K562 (cell line): ENCODE measurements around the gene ZNF81. TPM values are rescaled to one million over a fixed set of nuclear protein-coding genes. Genes with fewer than 3 reads are reported as not detected.

Experiments used
- AFF1 ChIP-seq, 2 experiments: fragments of 450-650 bp; IDR thresholded peaks; 2 replicates each; pipeline ENCODE4 v1.6.1; 2018; ENCODE audit warnings: mild to moderate bottlenecking in 2 of 2, low read depth in 1 of 2; ENCODE audit not compliant: partially characterized antibody in 2 of 2
- ARID3A ChIP-seq: IDR thresholded peaks from 2 replicates; pipeline ENCODE4 v1.6.1; 2012; ENCODE audit warnings: low read depth, low read length, improper control_type of control experiment, borderline replicate concordance
- C11orf30 ChIP-seq: fragments of 450-650 bp; IDR thresholded peaks from 2 replicates; pipeline ENCODE4 v1.6.1; 2016; ENCODE audit warnings: low read depth, mild to moderate bottlenecking
- CBX5 ChIP-seq: IDR thresholded peaks from 2 replicates; pipeline ENCODE4 v1.6.1; 2014; ENCODE audit warnings: low read depth, borderline replicate concordance
- CHCHD3 ChIP-seq: fragments of 250-450 bp; sonication (Bioruptor Pico); IDR thresholded peaks from 2 replicates; pipeline ENCODE4 v2.1.2; 2022; ENCODE audit warnings: mild to moderate bottlenecking
- CREBBP ChIP-seq: IDR thresholded peaks from one replicate; pipeline ENCODE4 v1.6.1; 2012; ENCODE audit warnings: low read depth, mild to moderate bottlenecking, control low read depth, inconsistent platforms, low read length
- CREM ChIP-seq: IDR thresholded peaks from 2 replicates; pipeline ENCODE4 v1.6.1; 2014; ENCODE audit warnings: antibody characterized with exemption, low read depth
- CSDE1 ChIP-seq, 2 experiments: fragments of 450-650 bp; IDR thresholded peaks; 2 replicates each; pipeline ENCODE4 v1.6.1; 2016; ENCODE audit warnings: mild to moderate bottlenecking in 1 of 2
- ETS2 ChIP-seq: IDR thresholded peaks from 2 replicates; pipeline ENCODE4 v1.6.1; 2016; ENCODE audit warnings: borderline replicate concordance, missing genetic modification characterization, mild to moderate bottlenecking, moderate library complexity, missing compliant biosample characterization; ENCODE audit not compliant: poor library complexity, severe bottlenecking
- NCOA6 ChIP-seq: fragments of 450-650 bp; IDR thresholded peaks from 2 replicates; pipeline ENCODE4 v1.6.1; 2017; ENCODE audit warnings: mild to moderate bottlenecking
- SUPT5H ChIP-seq: fragments of 450-650 bp; IDR thresholded peaks from 2 replicates; pipeline ENCODE4 v1.6.1; 2016
- ZC3H4 ChIP-seq: sonication (generic); formaldehyde crosslinking; IDR thresholded peaks from 2 replicates; pipeline ENCODE4 v1.9.0; 2021; ENCODE audit warnings: missing genetic modification reagents, borderline replicate concordance
- ZNF124 ChIP-seq: sonication (generic); formaldehyde crosslinking; IDR thresholded peaks from 2 replicates; pipeline ENCODE4 v1.8.1; 2022; ENCODE audit warnings: missing genetic modification reagents
- ZNF639 ChIP-seq, 2 experiments: fragments of 200-800 bp in 1 of 2; sonication (Bioruptor generic) in 1 of 2; sonication (generic) in 1 of 2; formaldehyde crosslinking in 1 of 2; IDR thresholded peaks in 1 of 2; conservative IDR thresholded peaks in 1 of 2; 2 replicates each; pipeline versions ENCODE4 v1.5.0 to v1.6.1; 2016 to 2020; ENCODE audit warnings: missing compliant biosample characterization in 1 of 2, missing genetic modification characterization in 1 of 2, missing genetic modification reagents in 1 of 2
- polyA plus RNA-seq, 8 experiments: library from polyadenylated mRNA; depleted of rRNA in 4 of 8; stranded (reverse) in 5 of 8; unstranded in 3 of 8; fragments of >200 nt; fragmentation: Nextera tagmentation in 2 of 8; fragmentation: Illumina TruSeq in 1 of 8; extraction: Ambion mirVana in 2 of 8; extraction: Trizol in 1 of 8; gene quantifications; 2 replicates each; pipeline versions ENCODE4 v1.2.1 to v1.2.3, GENCODE V29; 2011 to 2014; ENCODE audit warnings: inconsistent platforms in 1 of 8, missing spikeins in 1 of 8
- total RNA-seq, 7 experiments: library from RNA; depleted of rRNA in 6 of 7; stranded (reverse); fragments of >200 nt in 6 of 7; fragmentation: Illumina TruSeq in 2 of 7; extraction: Trizol in 2 of 7; gene quantifications; 2 replicates each; pipeline versions ENCODE4 v1.2.1 to v1.2.3, GENCODE V29; 2011 to 2021; ENCODE audit warnings: low replicate concordance in 1 of 7
- TF ChIP-seq, protein P1 (sequence below): fragments of 250-450 bp; sonication (Bioruptor Pico); IDR thresholded peaks from 2 replicates; pipeline ENCODE4 v1.5.0; 2021
- TF ChIP-seq, protein P2 (sequence below): sonication (generic); formaldehyde crosslinking; IDR thresholded peaks from 2 replicates; pipeline ENCODE4 v1.8.0; 2022; ENCODE audit warnings: mild to moderate bottlenecking, missing genetic modification reagents, borderline replicate concordance
- TF ChIP-seq, protein P3 (sequence below): sonication (generic); formaldehyde crosslinking; IDR thresholded peaks from 2 replicates; pipeline ENCODE4 v1.8.0; 2022; ENCODE audit warnings: missing genetic modification reagents, mild to moderate bottlenecking, moderate library complexity, borderline replicate concordance

The ZNF81 gene
- total and polyA plus RNA-seq, 9 of the 15 experiments (the other 6 are each of a cell fraction or from before 2014, with no cell fraction given): 2.4 to 9.6 (median 4.9) TPM

DNA sequence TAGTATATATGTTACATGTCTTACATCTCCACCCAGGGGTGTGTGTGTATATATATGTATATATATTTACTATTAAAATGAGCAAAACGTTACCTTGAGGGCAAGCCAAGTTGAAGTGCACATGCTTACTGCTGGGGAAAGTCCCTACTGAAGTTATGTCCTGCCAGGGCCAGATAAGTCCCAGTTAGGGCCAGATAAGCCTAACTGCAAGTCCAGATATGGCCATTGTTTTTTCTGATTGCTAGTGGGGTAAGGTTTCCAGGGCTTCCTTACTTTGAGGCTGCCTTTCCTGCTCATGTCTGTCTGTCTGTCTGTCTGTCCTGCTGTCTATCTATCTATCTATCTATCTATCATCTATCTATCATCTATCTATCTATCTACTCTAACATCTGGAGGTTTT lies 19.3 kb upstream of the ZNF81 start (continued):
- TF ChIP-seq ZNF639 (CRISPR knock-in tag; conservative IDR thresholded peaks at IDR 0.05 in 1 of 2, IDR thresholded peaks at IDR 0.05 in 1 of 2) (peak in 1 of 2 experiments; percentile 77; a peak in 2 of 4 replicates), ZC3H4 (CRISPR knock-in tag) (no peak), ARID3A (no peak), CREM (peak; percentile 50; the same call in 1 of the 2 replicates), SUPT5H (no peak), CBX5 (no peak), C11orf30 (no peak), CREBBP (no peak), ZNF124 (CRISPR knock-in tag) (no peak), CSDE1 (IDR thresholded peaks at IDR 0.05) (no peak), ETS2 (tag) (no peak), AFF1 (IDR thresholded peaks at IDR 0.05; ENCODE audit: low read depth in 1 of 2, partially characterized antibody in 2 of 2) (no peak), NCOA6 (no peak), CHCHD3 (CRISPR knock-in tag) (no peak)
- TF ChIP-seq, protein P1, sequence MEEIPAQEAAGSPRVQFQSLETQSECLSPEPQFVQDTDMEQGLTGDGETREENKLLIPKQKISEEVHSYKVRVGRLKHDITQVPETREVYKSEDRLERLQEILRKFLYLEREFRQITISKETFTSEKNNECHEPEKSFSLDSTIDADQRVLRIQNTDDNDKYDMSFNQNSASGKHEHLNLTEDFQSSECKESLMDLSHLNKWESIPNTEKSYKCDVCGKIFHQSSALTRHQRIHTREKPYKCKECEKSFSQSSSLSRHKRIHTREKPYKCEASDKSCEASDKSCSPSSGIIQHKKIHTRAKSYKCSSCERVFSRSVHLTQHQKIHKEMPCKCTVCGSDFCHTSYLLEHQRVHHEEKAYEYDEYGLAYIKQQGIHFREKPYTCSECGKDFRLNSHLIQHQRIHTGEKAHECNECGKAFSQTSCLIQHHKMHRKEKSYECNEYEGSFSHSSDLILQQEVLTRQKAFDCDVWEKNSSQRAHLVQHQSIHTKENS (CRISPR knock-in tag): no peak
- TF ChIP-seq, protein P2, sequence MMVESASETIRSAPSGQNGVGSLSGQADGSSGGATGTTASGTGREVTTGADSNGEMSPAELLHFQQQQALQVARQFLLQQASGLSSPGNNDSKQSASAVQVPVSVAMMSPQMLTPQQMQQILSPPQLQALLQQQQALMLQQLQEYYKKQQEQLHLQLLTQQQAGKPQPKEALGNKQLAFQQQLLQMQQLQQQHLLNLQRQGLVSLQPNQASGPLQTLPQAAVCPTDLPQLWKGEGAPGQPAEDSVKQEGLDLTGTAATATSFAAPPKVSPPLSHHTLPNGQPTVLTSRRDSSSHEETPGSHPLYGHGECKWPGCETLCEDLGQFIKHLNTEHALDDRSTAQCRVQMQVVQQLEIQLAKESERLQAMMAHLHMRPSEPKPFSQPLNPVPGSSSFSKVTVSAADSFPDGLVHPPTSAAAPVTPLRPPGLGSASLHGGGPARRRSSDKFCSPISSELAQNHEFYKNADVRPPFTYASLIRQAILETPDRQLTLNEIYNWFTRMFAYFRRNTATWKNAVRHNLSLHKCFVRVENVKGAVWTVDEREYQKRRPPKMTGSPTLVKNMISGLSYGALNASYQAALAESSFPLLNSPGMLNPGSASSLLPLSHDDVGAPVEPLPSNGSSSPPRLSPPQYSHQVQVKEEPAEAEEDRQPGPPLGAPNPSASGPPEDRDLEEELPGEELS (CRISPR knock-in tag): no peak
- TF ChIP-seq, protein P3, sequence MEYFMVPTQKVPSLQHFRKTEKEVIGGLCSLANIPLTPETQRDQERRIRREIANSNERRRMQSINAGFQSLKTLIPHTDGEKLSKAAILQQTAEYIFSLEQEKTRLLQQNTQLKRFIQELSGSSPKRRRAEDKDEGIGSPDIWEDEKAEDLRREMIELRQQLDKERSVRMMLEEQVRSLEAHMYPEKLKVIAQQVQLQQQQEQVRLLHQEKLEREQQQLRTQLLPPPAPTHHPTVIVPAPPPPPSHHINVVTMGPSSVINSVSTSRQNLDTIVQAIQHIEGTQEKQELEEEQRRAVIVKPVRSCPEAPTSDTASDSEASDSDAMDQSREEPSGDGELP (CRISPR knock-in tag): no peak
